ENCODE results near the gene SMO. TPM values are rescaled to one million over a fixed set of nuclear protein-coding genes. Genes with fewer than 3 reads are reported as not detected.
A peak's percentile ranks its signal among the peaks of the same experiment; 100 is the strongest.

The SMO gene
- total and polyA plus RNA-seq, 2 experiments from 2014 or later = 13.1 to 61.5 TPM

- no peaks in the 10 kb centered on the region for H3K79me2 ChIP-seq (replicated peaks; ENCODE audit: insufficient read depth)
- TF ChIP-seq STAT1 (IDR thresholded peaks at IDR 0.05; ENCODE audit: unreplicated experiment) (no peak), CTCF (conservative IDR thresholded peaks at IDR 0.05; ENCODE audit: low read depth in 2 of 2) (peak; percentile 88 to 99), NANOG (IDR thresholded peaks at IDR 0.05; ENCODE audit: borderline replicate concordance) (no peak), EZH2phosphoT487 (IDR thresholded peaks at IDR 0.05; ENCODE audit: unreplicated experiment) (no peak), EZH2 (IDR thresholded peaks at IDR 0.05; ENCODE audit: low read depth, unreplicated experiment) (no peak), ETS1 (IDR thresholded peaks at IDR 0.05) (no peak)
- no peaks in the 10 kb centered on the region for H3K9me2 ChIP-seq (ENCODE audit: insufficient read depth)
- H3K27me3 ChIP-seq (ENCODE audit: insufficient read depth) = no peaks in the 10 kb centered on the region
- H3K27ac Mint-ChIP-seq = 0 out of 2 replicates have a peak overlapping the region, but pooled peaks have one; percentile 48
- no peak overlapping the region for H3K4me3 Mint-ChIP-seq
- no peaks in the 10 kb centered on the region for H4K20me1 ChIP-seq (replicated peaks; ENCODE audit: insufficient read depth)
- peak; percentile 84 for DNase-seq (ENCODE audit: low spot score)
- peaks cover 10% of the 10 kb centered on the region for H3K27me3 Mint-ChIP-seq (ENCODE audit: insufficient read depth, low read depth, poor library complexity)
- no peaks in the 10 kb centered on the region for H3K36me3 ChIP-seq (ENCODE audit: insufficient read depth)
- peaks cover 15% of the 10 kb centered on the region; the same call in 2 of the 3 replicates for H3K9me3 Mint-ChIP-seq
- no peaks in the 10 kb centered on the region for H3K4me1 ChIP-seq (ENCODE audit: insufficient read depth)
- peaks cover 6% of the 10 kb centered on the region; the same call in 1 of the 2 replicates for H3F3A ChIP-seq (replicated peaks; ENCODE audit: low read depth)
- peak; percentile 94 for ATAC-seq
- H3K27ac ChIP-seq (ENCODE audit: low read depth) = no peak overlapping the region
- peaks cover 3% of the 10 kb centered on the region; the same call in 1 of the 3 replicates for H3K4me1 Mint-ChIP-seq
- no peak overlapping the region for H3K4me3 ChIP-seq
- no peak overlapping the region for H3K4me2 ChIP-seq
- peaks cover 74% of the 10 kb centered on the region for H3K36me3 Mint-ChIP-seq (ENCODE audit: low read depth)
- H2AFZ ChIP-seq = no peak overlapping the region
Measured at GRCh38 chr7:129210256-129210988, 22.0 kb downstream of the SMO start.

- no peaks in the 10 kb centered on the region for H3K9me2 ChIP-seq (ENCODE audit: insufficient read depth)
- H3K27ac ChIP-seq (ENCODE audit: low read depth) = no peak overlapping the region
- H3F3A ChIP-seq (replicated peaks; ENCODE audit: low read depth) = peaks cover 6% of the 10 kb centered on the region; the same call in 1 of the 2 replicates
Measured at GRCh38 chr7:129210989-129211312, 22.5 kb downstream of the SMO start.

More at GRCh38 chr7:129210989-129211312, 22.5 kb downstream of the SMO start:
- ATAC-seq = no peak
- H4K20me1 ChIP-seq (replicated peaks; ENCODE audit: insufficient read depth) = no peaks in the 10 kb centered on the region
- DNase-seq (ENCODE audit: low spot score) = no peak
- Mint-ChIP-seq H3K4me1 (peaks cover 3% of the 10 kb centered on the region; the same call in 1 of the 3 replicates), H3K4me3 (no peak overlapping the region), H3K27ac (0 out of 2 replicates have a peak overlapping the region, but pooled peaks have one; percentile 48), H3K36me3 (ENCODE audit: low read depth) (peaks cover 75% of the 10 kb centered on the region), H3K9me3 (peaks cover 19% of the 10 kb centered on the region), H3K27me3 (ENCODE audit: insufficient read depth, low read depth, poor library complexity) (peaks cover 10% of the 10 kb centered on the region)
- no peak overlapping the region for H3K4me3 ChIP-seq
- H2AFZ ChIP-seq = no peak overlapping the region
- H3K4me1 ChIP-seq (ENCODE audit: insufficient read depth) = no peaks in the 10 kb centered on the region
- no peaks in the 10 kb centered on the region for H3K27me3 ChIP-seq (ENCODE audit: insufficient read depth)
- H3K36me3 ChIP-seq (ENCODE audit: insufficient read depth) = no peaks in the 10 kb centered on the region
- H3K4me2 ChIP-seq = no peak overlapping the region
- TF ChIP-seq CREB1 (CRISPR knock-in tag; IDR thresholded peaks at IDR 0.05; ENCODE audit: low read depth) = no peak
- no peak for TF ChIP-seq NANOG (IDR thresholded peaks at IDR 0.05; ENCODE audit: borderline replicate concordance)
- no peak for TF ChIP-seq ZNF462 (CRISPR knock-in tag; IDR thresholded peaks at IDR 0.05)
- H3K79me2 ChIP-seq (replicated peaks; ENCODE audit: insufficient read depth) = no peaks in the 10 kb centered on the region

Measured in GM23338 (cell line).